D341Med (cell line): Measurements from ENCODE around the gene ZDHHC18.
A peak's percentile ranks its signal among the peaks of the same experiment; 100 is the strongest.

Source experiments
- DNase-seq: peaks from one replicate; pipeline ENCODE4 v3.0.0; 2012; ENCODE audit warnings: low spot score

The ZDHHC18 gene

GRCh38 chr1:26826261-26827105 is at the start of gene ZDHHC18:
ZDHHC18 (plus strand) TSS chr1:26826688; CDS start chr1:26826805, 117 bp downstream.
- peak; percentile 96 for DNase-seq

DNA sequence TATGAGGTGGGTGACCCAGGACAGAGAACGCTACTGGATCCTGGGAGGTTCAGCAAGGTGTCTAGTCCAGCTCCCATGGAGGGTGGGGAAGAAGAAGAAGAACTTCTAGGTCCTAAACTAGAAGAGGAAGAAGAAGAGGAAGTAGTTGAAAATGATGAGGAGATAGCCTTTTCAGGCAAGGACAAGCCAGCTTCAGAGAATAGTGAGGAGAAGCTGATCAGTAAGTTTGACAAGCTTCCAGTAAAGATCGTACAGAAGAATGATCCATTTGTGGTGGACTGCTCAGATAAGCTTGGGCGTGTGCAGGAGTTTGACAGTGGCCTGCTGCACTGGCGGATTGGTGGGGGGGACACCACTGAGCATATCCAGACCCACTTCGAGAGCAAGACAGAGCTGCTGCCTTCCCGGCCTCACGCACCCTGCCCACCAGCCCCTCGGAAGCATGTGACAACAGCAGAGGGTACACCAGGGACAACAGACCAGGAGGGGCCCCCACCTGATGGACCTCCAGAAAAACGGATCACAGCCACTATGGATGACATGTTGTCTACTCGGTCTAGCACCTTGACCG is 47.3 kb upstream of the ZDHHC18 start:
- DNase-seq, result no peak

GRCh38 chr1:26780344-26780957 is 46.0 kb upstream of the ZDHHC18 start:
- DNase-seq, result no peak

DNA sequence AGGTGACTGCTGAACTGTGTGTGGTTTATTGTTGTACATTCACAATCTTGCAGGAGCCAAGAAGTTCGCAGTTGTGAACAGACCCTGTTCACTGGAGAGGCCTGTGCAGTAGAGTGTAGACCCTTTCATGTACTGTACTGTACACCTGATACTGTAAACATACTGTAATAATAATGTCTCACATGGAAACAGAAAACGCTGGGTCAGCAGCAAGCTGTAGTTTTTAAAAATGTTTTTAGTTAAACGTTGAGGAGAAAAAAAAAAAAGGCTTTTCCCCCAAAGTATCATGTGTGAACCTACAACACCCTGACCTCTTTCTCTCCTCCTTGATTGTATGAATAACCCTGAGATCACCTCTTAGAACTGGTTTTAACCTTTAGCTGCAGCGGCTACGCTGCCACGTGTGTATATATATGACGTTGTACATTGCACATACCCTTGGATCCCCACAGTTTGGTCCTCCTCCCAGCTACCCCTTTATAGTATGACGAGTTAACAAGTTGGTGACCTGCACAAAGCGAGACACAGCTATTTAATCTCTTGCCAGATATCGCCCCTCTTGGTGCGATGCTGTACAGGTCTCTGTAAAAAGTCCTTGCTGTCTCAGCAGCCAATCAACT is 45.2 kb upstream of the ZDHHC18 start:
- DNase-seq, result no peak

- DNase-seq, result no peak
Measured at GRCh38 chr1:26782521-26783212, 43.8 kb upstream of the ZDHHC18 start.

- DNase-seq, result no peak
Measured at GRCh38 chr1:26783646-26784022, 42.9 kb upstream of the ZDHHC18 start.

GRCh38 chr1:26784023-26784871 is 42.2 kb upstream of the ZDHHC18 start:
- DNase-seq, result no peak

DNA sequence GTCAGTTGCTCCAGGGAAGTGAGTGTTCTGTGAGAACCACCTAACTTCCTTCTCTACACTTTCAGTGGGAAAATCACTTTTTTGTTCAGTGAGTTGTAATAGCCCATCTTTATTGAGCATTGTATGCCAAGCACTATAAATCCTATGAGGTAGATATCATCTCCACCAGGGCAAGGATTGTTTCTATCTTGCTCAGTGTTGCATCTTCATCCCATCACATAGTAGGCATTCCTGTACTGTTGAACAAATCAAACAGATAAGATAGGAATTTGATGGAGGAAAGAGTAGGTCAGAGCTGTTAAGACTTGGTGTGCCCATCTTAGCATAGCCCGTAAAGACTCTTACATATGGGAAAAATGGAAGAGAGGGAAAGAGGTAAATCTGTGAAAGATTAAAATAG is 41.6 kb upstream of the ZDHHC18 start:
- no peak for DNase-seq

DNA sequence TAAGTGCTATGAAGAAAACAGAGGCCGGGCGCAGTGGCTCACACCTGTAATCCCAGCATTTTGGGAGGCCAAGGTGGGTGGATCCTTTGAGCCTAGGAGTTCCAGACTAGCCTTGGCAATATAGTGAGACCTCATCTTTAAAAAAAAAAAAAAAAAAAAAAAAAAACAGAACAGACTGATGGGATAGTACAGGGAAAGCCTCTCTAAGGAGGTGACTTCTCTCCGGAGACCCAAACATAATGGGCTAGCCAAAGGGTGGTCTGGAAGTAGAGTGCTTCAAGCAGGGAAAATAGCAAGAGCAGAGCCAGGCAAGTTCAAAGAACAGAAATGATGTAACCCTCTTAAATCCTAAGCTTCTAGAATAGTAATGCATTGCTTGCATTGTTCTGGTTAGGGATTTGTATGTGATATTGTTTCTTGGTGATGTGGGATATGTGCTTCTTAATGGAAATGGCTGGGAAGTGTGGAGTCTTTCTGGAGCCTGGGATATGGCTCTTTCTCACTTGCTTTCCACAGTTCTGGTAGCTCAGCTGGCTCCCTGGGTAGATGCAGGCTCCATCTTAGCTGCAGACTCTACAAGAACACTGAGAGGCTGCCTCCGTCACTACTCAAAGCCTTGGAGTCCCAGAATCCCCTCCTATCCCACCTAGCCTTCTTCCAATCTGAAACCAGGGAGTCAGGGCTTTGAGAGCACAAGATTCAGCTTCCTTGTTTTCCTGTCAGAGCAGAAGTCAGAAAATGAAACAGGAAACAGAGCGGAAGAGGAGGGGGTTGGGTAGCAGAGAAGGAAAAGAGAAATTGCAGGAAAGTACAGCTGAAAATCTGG is 40.7 kb upstream of the ZDHHC18 start:
- DNase-seq, result no peak

DNA sequence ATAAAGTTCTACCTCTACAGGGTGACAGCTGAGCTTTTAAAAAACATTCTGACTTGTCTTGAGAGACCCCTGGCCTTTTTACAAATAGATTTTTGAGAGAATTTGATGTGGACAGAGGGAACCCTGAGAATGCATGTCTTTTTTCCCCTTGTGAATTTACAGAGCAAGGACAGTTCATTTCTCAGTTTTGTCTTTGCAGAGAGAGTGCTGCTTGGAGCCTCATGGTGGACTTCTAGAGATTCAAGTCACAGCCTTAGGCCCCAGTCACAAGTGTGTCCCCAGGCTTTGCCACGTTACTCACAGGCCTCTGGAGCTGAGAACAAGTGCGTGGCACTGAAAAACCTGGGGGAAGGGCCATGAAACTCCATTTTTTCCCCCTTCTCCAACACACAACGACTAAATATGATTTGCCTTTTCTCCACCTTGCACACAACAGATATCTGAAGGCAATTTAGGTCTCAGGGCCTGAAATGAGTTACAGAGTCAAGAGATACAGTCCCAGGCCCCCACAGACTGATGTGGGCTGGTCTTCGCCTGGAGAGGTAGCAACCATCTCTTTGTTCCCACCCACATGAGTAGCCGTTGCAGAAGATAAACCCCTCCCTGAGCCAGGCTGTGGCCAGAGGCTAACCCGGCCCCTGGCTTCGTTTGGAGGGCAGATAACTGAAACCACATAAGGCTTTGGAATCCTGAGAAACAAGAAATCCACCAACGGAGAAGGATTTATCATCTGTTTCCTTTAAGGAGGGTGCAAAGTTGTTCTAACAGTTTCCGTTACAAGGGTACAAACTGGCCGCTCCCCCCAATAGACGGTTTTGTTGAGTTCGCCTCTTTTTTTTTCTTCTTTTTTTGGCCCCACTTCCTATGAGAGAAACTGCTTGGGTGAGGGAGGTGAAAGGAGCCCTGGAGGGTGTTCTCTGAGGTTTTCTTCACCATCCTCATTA is 39.8 kb upstream of the ZDHHC18 start:
- DNase-seq, result no peak

GRCh38 chr1:26787381-26787705 is 39.1 kb upstream of the ZDHHC18 start:
- no peak for DNase-seq

GRCh38 chr1:26787706-26788514 is 38.6 kb upstream of the ZDHHC18 start, which contains the start of gene PIGV:
PIGV (plus strand) TSS chr1:26787950; CDS start chr1:26790816, 2,866 bp downstream.
- peak; percentile 98 for DNase-seq

- no peak for DNase-seq
Measured at GRCh38 chr1:26788515-26788785, 38.0 kb upstream of the ZDHHC18 start.

DNA sequence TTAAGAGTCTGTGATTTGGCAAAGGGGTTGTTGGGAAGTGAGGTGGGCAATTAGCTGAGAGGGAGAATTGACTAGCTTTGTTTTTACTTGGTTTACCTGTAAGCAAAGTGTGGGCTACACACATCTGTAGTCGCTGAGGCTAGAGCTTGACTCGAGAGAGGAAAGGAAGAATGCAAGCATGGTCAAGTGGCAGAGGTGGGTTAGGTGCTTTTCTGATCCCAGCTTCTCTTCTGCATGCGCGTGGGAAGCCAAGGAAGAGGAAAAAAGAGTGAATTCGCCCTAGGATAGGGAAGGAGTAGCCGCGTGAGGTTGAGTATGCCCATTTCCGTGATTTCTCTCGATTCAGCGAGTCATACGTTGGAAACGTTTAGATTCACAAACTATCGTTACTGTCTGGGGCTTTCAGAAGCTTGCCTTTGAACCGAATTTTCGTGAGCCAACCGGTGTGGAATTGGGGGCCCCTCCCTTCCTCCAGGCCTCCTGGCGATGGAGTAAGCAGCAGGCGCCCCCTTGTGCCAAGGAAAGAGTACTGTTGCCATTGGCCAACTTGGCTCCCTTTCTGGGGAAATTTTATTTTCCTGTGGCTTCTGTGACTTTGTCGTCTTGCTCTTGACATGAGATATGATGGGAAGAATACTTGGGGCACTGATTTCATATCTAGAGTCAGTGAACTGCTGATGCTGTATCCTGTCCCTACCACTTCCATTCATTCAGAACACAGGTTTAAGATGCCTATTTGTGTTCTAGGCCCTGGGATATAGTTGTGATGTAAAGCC is 37.5 kb upstream of the ZDHHC18 start:
- DNase-seq, result peak; percentile 83

GRCh38 chr1:26789612-26789865 is 36.9 kb upstream of the ZDHHC18 start:
- DNase-seq, result no peak

- no peak for DNase-seq
Measured at GRCh38 chr1:26789931-26790330, 36.6 kb upstream of the ZDHHC18 start.

DNA sequence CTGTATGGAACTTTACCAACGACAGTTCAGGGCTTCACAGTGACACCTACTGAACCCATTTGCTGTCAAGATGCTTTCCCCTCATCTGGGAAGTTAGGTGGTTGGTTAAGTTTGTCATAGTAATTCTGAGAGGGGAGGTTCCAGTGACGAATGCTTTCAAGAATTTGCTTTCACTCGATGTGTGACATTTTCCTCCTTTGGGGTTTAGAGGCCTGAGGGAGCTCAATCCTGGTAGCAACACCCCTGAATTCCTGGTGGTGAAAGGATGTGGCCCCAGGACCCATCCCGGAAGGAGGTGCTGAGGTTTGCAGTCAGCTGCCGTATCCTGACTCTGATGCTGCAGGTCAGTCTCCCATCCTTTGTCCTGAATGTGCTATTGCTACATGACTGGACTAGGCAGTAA is 35.9 kb upstream of the ZDHHC18 start:
- no peak for DNase-seq

GRCh38 chr1:26791148-26791547 is 35.3 kb upstream of the ZDHHC18 start:
- no peak for DNase-seq
